Peyer's patch (tissue), 4 donors: ENCODE data around the gene LRRC3C.

Experiments
- POLR2A ChIP-seq, 2 donors: fragments of 450-650 bp; IDR thresholded peaks; one replicate each; pipeline ENCODE4 v1.5.1; 2017; ENCODE audit warnings: antibody characterized with exemption in 2 of 2, mild to moderate bottlenecking in 2 of 2, moderate library complexity in 2 of 2
- TF ChIP-seq, protein P1 (sequence below), 6 experiments: fragments of 450-650 bp in 4 of 6; fragments of 200-600 bp in 2 of 6; sonication (generic) in 1 of 6; IDR thresholded peaks; one replicate each; pipeline ENCODE4 v1.5.1; 2017 to 2019; ENCODE audit warnings: antibody characterized with exemption in 6 of 6, mild to moderate bottlenecking in 3 of 6, moderate library complexity in 1 of 6

DNA sequence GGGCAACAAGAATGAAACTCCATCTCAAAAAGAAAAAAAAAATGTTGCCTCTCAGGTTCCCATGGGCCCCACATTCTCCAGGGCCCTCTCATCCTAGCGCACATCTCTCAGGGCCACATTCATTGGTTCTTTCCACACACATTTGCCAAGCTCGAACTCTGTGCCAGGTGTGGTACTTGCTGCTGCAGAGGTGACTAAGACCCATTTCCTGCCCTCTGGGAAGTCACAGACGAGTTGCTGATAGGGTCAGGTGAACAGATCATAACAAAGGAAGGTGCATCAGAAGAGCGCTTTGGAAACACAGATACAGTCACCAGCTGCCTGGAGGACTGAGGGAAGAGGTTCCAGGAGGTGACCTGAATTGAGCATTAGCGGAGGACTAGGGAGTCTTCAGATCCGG is 36.3 kb downstream of the LRRC3C start:
- no peak for TF ChIP-seq POLR2A (IDR thresholded peaks at IDR 0.05)
- TF ChIP-seq, protein P1, sequence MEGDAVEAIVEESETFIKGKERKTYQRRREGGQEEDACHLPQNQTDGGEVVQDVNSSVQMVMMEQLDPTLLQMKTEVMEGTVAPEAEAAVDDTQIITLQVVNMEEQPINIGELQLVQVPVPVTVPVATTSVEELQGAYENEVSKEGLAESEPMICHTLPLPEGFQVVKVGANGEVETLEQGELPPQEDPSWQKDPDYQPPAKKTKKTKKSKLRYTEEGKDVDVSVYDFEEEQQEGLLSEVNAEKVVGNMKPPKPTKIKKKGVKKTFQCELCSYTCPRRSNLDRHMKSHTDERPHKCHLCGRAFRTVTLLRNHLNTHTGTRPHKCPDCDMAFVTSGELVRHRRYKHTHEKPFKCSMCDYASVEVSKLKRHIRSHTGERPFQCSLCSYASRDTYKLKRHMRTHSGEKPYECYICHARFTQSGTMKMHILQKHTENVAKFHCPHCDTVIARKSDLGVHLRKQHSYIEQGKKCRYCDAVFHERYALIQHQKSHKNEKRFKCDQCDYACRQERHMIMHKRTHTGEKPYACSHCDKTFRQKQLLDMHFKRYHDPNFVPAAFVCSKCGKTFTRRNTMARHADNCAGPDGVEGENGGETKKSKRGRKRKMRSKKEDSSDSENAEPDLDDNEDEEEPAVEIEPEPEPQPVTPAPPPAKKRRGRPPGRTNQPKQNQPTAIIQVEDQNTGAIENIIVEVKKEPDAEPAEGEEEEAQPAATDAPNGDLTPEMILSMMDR (IDR thresholded peaks at IDR 0.05), result no peak
